HCT116 (cell line): ENCODE results near the gene NCKAP5.

ENCODE experiments used
- CTCF ChIP-seq, 3 experiments: fragments of 200-600 bp in 1 of 3; sonication (generic) in 1 of 3; IDR thresholded peaks in 2 of 3; conservative IDR thresholded peaks in 1 of 3; 2 replicates each; pipeline ENCODE4 v1.5.1; 2012 to 2017; ENCODE audit warnings: low read depth in 2 of 3, low read length in 2 of 3, antibody characterized with exemption in 1 of 3, borderline replicate concordance in 1 of 3, control low read depth in 1 of 3, mild to moderate bottlenecking in 1 of 3, mixed read lengths in 1 of 3, mixed run types in 1 of 3, moderate library complexity in 1 of 3; ENCODE audit not compliant: insufficient read depth in 1 of 3
- JUND ChIP-seq: IDR thresholded peaks from 2 replicates; pipeline ENCODE4 v1.6.1; 2012
- MAX ChIP-seq: IDR thresholded peaks from 2 replicates; pipeline ENCODE4 v1.6.1; 2012
- POLR2A ChIP-seq: IDR thresholded peaks from 2 replicates; pipeline ENCODE4 v1.7.0; 2011; ENCODE audit warnings: borderline replicate concordance; ENCODE audit not compliant: insufficient read depth, insufficient read length; ENCODE audit errors: extremely low read depth
- POLR2AphosphoS5 ChIP-seq: IDR thresholded peaks from 2 replicates; pipeline ENCODE4 v1.6.1; 2011; ENCODE audit warnings: mild to moderate bottlenecking, low read depth, low read length, moderate library complexity
- RAD21 ChIP-seq: IDR thresholded peaks from 2 replicates; pipeline ENCODE4 v1.6.1; 2012; ENCODE audit warnings: low read depth, mild to moderate bottlenecking
- SP1 ChIP-seq: IDR thresholded peaks from 2 replicates; pipeline ENCODE4 v1.6.1; 2012; ENCODE audit warnings: low read depth
- YY1 ChIP-seq: IDR thresholded peaks from 2 replicates; pipeline ENCODE4 v1.6.1; 2011; ENCODE audit warnings: low read length, low read depth, moderate library complexity, mild to moderate bottlenecking; ENCODE audit not compliant: insufficient replicate concordance; ENCODE audit errors: extremely low read depth
- ZBTB33 ChIP-seq: IDR thresholded peaks from 2 replicates; pipeline ENCODE4 v1.6.1; 2011; ENCODE audit warnings: mild to moderate bottlenecking, low read length, moderate library complexity; ENCODE audit not compliant: insufficient replicate concordance; ENCODE audit errors: extremely low read depth
- ZNF274 ChIP-seq: fragments of 200-500 bp; sonication (Bioruptor generic); IDR thresholded peaks from 2 replicates; pipeline ENCODE4 v1.6.1; 2014; ENCODE audit warnings: mild to moderate bottlenecking, low read depth, low read length, inconsistent platforms

- TF ChIP-seq ZNF274 (no peak), RAD21 (no peak), POLR2A (no peak), CTCF (IDR thresholded peaks at IDR 0.05 in 2 of 3, conservative IDR thresholded peaks at IDR 0.05 in 1 of 3; ENCODE audit: borderline replicate concordance in 1 of 3, insufficient read depth in 1 of 3, low read depth in 2 of 3, low read length in 2 of 3) (no peak), ZBTB33 (no peak), JUND (no peak), YY1 (no peak), SP1 (no peak), POLR2AphosphoS5 (no peak), MAX (no peak)
Observed at GRCh38 chr2:133503323-133503722, 64.9 kb downstream of the NCKAP5 start.
